ENCODE data around the gene COBL. TPM values are rescaled to one million over a fixed set of nuclear protein-coding genes. Genes with fewer than 3 reads are reported as not detected.

COBL gene
- total RNA-seq, 3 donors from 2014 or later (not counting 1 experiment from before 2014, with no cell fraction given), result not detected

DNA sequence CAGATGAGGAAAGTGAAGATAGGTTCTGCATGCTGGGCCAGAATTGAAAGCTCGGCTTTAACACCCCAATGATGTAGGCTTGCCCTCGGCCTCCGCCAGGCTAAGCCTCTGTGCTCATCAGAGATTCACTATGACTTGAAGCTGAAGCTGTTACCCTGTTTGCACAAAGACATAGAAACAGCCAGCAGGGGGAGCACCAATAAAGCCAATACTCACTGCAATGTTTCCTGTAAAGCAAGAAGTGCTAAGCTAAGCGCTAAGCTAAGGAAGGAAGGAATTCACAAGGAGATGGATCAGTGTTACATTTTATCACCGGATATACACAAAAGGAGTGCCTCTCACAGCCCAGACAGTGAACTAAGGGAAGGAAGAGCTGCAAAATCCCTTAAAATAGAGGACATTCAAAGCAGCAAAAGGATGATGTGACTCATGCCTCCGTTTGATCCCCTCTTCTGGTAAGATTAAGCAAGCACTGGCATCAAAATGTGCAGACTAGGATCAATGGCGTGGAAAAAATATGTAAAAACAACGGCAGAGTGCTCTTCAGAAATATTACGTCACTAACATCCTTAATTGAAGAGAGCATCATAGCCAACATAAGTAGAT, 153.8 kb downstream of the COBL start:
- no peak overlapping the region for H3K27ac Mint-ChIP-seq
- WGBS (ENCODE audit: insufficient coverage), result 23% methylated on average over 8 of the region's 9 CpGs
- Histone ChIP-seq H3K4me3 (ENCODE audit: low read length) (no peak overlapping the region), H3K4me1 (ENCODE audit: control insufficient read depth, insufficient read depth, low read length) (no peaks in the 10 kb centered on the region), H3K27me3 (ENCODE audit: control insufficient read depth, insufficient read depth, low read length) (peaks cover 6% of the 10 kb centered on the region), H3K9me3 (ENCODE audit: control insufficient read depth, insufficient read depth, low read length) (no peaks in the 10 kb centered on the region), H3K36me3 (ENCODE audit: control insufficient read depth, insufficient read depth, low read length) (no peaks in the 10 kb centered on the region), H3K27ac (ENCODE audit: low read length) (no peak overlapping the region)
- no peaks in the 10 kb centered on the region for H3K36me3 Mint-ChIP-seq
- ATAC-seq (peak in 2 of 3 donors; percentile 44 to 78), DNase-seq (peak; percentile 28 to 74)
- TF ChIP-seq, protein P1, sequence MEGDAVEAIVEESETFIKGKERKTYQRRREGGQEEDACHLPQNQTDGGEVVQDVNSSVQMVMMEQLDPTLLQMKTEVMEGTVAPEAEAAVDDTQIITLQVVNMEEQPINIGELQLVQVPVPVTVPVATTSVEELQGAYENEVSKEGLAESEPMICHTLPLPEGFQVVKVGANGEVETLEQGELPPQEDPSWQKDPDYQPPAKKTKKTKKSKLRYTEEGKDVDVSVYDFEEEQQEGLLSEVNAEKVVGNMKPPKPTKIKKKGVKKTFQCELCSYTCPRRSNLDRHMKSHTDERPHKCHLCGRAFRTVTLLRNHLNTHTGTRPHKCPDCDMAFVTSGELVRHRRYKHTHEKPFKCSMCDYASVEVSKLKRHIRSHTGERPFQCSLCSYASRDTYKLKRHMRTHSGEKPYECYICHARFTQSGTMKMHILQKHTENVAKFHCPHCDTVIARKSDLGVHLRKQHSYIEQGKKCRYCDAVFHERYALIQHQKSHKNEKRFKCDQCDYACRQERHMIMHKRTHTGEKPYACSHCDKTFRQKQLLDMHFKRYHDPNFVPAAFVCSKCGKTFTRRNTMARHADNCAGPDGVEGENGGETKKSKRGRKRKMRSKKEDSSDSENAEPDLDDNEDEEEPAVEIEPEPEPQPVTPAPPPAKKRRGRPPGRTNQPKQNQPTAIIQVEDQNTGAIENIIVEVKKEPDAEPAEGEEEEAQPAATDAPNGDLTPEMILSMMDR (IDR thresholded peaks at IDR 0.05), result peak; percentile 68
- intact Hi-C loops (cut with micrococcal nuclease), result loop anchor here (2.0 kb wide), 2 partner anchors 204 to 548 kb away; no protein-coding TSS in a partner anchor
- peaks cover 26 to 35% of the 10 kb centered on the region in 2 donors for H3K27me3 Mint-ChIP-seq (ENCODE audit: low read depth in 2 of 2)
- H3K9me3 Mint-ChIP-seq, result no peaks in the 10 kb centered on the region
- no peak overlapping the region for H3K4me3 Mint-ChIP-seq
- H3K4me1 Mint-ChIP-seq, result peaks cover 0 to 9% of the 10 kb centered on the region in 2 donors

DNA sequence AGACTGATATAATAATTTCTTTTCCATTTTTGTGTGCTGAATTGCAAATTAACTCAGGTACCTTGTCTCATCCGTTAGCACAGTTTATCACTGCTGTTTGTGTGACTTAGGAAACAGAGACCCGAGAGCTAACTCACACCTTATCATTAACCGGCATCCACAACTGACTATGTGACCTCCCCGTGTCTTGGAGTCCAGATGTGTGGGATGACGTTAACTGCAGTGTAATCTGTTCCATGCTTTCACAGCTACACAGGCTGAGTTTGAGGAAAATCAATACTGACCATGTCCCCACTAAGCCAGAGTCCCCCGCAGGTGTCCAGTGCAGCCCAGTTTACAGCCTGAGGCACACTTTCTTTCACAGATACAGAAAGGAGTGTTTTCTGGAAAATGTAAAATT, 154.7 kb downstream of the COBL start:
- TF ChIP-seq, protein P1 (IDR thresholded peaks at IDR 0.05), result no peak
- intact Hi-C loops (cut with micrococcal nuclease), result loop anchor here (1.0 to 2.0 kb wide), 5 partner anchors 205 to 1069 kb away; partner anchors contain the start of gene ZPBP
- H3K4me1 ChIP-seq (ENCODE audit: control insufficient read depth, insufficient read depth, low read length), result no peaks in the 10 kb centered on the region
- ATAC-seq (no peak), DNase-seq (no peak)
- H3K9me3 ChIP-seq (ENCODE audit: control insufficient read depth, insufficient read depth, low read length), result no peaks in the 10 kb centered on the region
- H3K4me3 ChIP-seq (ENCODE audit: low read length), result no peak overlapping the region
- peaks cover 6% of the 10 kb centered on the region for H3K27me3 ChIP-seq (ENCODE audit: control insufficient read depth, insufficient read depth, low read length)
- peaks cover 0 to 9% of the 10 kb centered on the region in 2 donors for H3K4me1 Mint-ChIP-seq
- H3K36me3 ChIP-seq (ENCODE audit: control insufficient read depth, insufficient read depth, low read length), result no peaks in the 10 kb centered on the region
- 95% methylated on average over 6 of the region's 6 CpGs for WGBS (ENCODE audit: insufficient coverage)
- no peak overlapping the region for H3K27ac ChIP-seq (ENCODE audit: low read length)
- no peaks in the 10 kb centered on the region for H3K9me3 Mint-ChIP-seq
- H3K27ac Mint-ChIP-seq, result no peak overlapping the region
- no peaks in the 10 kb centered on the region for H3K36me3 Mint-ChIP-seq
- H3K4me3 Mint-ChIP-seq, result no peak overlapping the region
- peaks cover 30 to 39% of the 10 kb centered on the region in 2 donors for H3K27me3 Mint-ChIP-seq (ENCODE audit: low read depth in 2 of 2)

DNA sequence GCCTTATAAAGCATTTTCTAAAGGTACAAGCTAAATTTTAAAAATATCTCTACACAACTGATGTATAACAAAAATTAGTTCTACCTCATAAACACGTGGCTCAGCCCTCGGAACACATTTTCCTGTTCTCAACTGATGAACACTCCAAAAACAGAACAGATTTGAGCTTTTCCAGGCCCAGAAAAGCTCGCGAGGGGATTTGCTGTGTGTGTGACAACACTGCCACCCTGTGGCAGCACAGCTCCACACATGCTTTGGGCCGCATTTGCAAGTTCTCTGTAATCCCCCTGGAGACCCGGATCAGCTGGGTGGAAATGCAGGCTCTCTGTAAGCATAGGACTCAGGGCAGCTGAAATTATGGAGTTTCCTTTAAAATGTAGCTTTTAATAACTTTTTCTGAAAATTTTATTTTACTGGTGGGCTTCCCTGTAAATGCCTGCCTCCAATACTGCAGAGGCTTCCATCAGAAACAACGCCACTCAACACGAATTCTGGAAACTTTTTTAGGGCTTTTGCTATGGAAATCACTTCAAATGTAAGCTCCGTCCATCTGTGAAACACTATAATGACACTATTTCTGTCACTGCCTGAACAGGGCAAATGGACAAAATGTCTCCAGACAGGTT, 155.5 kb downstream of the COBL start:
- Histone ChIP-seq H3K27ac (ENCODE audit: low read length) (no peak overlapping the region), H3K27me3 (ENCODE audit: control insufficient read depth, insufficient read depth, low read length) (peaks cover 6% of the 10 kb centered on the region), H3K4me3 (ENCODE audit: low read length) (no peak overlapping the region), H3K9me3 (ENCODE audit: control insufficient read depth, insufficient read depth, low read length) (no peaks in the 10 kb centered on the region), H3K36me3 (ENCODE audit: control insufficient read depth, insufficient read depth, low read length) (no peaks in the 10 kb centered on the region), H3K4me1 (ENCODE audit: control insufficient read depth, insufficient read depth, low read length) (no peaks in the 10 kb centered on the region)
- DNase-seq (peak; percentile 24 to 78), ATAC-seq (peak in 2 of 3 donors; percentile 65 to 83)
- no peaks in the 10 kb centered on the region for H3K9me3 Mint-ChIP-seq
- H3K4me1 Mint-ChIP-seq, result peaks cover 0 to 9% of the 10 kb centered on the region in 2 donors
- 31% methylated on average over 9 of the region's 9 CpGs for WGBS (ENCODE audit: insufficient coverage)
- intact Hi-C loops (cut with micrococcal nuclease), result loop anchor here (1.0 to 2.0 kb wide), 3 partner anchors 693 to 1068 kb away; partner anchors contain the start of gene ZPBP
- TF ChIP-seq, protein P1 (IDR thresholded peaks at IDR 0.05), result peak; percentile 78
- H3K36me3 Mint-ChIP-seq, result no peaks in the 10 kb centered on the region
- no peak overlapping the region for H3K4me3 Mint-ChIP-seq
- H3K27me3 Mint-ChIP-seq (ENCODE audit: low read depth in 2 of 2), result peaks cover 30 to 38% of the 10 kb centered on the region in 2 donors
- H3K27ac Mint-ChIP-seq, result no peak overlapping the region

Measured in natural killer cell (primary cell).